Hepatic stellate cell (primary cell): Measurements from ENCODE around the gene FAM124B.

ENCODE experiments used
- DNase-seq: peaks from one replicate; pipeline ENCODE4 v3.0.0; 2011; ENCODE audit warnings: low spot score

Gene FAM124B

DNA sequence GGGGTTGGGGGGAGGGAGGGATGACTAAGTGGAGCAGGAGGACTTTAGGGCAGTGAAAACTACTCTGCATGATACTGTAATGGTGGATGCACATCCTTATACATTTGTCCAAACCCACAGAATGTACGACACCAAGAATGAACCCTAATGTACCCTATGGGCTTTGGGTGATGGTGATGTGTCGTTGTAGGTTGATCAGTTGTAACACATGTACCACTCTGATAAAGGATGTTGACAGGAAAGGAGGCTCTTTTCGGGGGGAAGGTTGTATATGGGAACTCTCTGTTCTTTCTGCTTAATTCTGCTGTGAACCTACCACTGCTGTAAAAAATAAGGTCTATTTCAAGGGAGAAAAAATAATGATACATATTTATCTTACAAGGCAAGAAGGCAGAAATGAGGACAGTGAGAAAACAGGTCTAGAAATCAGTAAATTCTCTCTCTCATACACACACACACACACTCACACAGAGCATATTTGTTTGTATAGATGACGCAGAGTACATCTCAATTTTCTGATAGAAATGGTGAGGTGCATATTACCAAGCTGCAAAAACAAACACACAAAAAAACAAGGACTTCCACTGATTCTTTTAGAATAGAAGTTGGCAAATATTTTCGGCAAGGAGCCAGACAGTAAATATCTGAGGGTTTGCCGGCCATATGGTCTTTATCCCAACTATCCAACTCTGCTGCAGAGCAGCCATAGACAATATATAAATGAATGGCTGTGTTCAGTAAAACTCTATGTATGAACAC is 20.2 kb downstream of the FAM124B start:
- DNase-seq: no peak

DNA sequence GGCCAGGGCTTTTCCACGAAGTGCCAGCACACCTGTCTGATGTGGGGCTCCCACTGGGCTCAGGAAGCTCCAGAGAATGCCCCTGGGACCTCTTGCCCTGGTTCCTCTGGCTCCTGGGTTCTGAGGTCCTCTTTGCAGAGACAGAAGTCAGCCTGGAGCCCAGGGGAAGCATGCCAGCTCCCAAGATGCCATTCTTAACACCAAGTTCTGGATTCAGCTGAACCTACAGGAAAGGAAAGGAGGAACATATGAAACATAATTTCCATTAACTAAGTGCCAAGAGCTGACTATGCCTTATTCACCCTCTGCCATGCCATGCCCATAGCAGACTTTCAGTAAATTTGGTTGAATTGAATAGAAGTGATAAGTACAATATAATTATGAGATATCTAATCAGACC is 21.9 kb downstream of the FAM124B start:
- DNase-seq: no peak

DNA sequence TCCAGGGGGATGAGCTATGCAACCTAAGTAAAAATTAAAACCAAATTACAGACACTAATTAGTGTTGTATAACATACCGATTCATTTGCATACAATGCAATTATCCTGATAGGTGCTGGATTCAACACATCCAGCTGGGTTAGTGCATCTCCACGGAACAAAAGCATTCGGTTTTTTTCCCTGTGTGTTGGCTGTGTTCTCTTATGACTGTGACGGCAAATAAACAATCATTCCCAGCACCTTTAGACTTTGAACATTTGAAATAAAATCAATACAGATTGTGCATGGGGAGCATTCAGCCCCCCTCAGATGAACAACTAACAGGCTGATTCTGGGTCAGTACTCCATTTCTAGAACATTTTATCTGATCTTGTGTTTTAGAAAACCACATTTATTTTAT is 22.7 kb downstream of the FAM124B start:
- no peak for DNase-seq

DNA sequence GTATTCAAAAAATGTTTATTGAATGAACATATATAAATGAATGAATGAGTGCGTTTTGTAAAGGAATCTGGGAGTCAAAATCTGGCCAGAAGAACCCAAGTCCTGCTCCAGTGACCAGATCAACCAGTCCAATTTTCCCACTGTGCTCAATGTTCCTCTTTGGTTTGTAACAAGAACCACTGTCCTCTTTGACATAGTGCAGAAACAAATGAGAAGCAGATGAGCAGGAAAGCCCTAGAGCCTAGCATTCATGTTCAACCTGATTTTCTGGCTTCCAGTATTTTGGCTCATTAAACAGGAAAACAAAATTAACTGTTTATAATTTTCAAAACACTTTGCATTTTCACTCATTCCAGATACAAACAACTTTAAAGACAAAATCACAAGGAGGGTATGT is 23.2 kb downstream of the FAM124B start:
- no peak for DNase-seq

DNA sequence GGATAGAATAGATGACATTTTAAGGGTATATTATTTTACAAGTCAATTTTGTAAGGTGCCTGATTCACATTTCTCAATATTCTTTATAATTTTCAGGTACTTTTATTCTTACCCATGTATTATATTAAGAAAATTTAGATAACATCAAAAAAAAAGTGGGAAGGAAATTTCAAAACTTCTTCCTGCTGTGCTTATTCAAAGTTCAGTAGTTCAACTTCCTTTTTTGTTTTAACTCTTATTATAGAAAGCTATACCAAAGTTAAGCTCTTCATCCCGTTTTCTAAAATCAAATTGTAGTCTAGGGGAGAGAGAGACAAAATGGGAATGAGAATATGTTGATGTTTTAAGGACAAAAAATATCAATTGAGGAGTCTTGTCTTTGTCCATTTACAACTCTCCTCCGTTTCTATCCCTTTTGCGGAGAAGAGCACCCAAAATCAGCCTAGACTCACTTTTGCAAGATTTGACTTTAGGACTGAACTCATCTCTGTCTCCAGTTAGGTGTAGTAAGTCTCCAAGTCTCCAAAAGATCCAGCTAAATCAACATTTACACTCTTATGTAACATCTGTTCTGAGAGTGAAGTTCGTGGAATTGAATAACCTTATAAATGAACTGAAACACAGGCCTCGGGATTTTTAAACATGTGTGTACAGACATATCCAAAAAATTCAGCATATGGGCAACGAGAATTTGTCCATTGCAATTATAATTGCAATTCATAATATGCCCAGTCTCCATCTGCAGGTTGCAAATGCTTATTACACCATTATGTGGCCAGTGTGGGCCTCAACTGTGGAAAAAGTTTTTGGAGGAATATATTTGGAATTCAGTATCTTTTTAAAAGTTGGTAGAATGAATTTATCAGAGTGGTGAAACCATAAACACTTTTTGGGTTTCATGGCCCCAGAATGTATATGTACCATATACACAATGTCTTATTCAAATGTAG is 23.9 kb downstream of the FAM124B start:
- DNase-seq: no peak

DNA sequence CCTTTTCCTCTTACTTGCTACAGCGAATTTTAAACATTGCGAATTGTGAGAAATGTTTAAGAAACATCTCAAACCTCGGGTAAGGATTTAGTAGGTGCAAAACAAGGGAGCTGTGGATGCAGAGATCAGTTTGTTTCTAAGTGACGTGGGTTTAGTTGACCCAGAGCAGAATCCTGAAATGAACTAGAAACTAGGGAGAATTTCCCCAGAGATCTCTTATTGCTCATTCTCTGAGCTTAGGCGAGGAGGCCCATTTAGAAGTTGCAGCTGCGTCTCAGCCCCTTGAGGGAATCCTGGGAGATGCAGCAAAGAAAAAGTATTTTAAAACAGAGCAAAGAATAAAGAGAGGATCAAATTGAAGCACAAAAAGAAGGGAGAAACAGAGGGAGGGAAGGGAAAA is 29.3 kb downstream of the FAM124B start:
- DNase-seq: no peak

DNA sequence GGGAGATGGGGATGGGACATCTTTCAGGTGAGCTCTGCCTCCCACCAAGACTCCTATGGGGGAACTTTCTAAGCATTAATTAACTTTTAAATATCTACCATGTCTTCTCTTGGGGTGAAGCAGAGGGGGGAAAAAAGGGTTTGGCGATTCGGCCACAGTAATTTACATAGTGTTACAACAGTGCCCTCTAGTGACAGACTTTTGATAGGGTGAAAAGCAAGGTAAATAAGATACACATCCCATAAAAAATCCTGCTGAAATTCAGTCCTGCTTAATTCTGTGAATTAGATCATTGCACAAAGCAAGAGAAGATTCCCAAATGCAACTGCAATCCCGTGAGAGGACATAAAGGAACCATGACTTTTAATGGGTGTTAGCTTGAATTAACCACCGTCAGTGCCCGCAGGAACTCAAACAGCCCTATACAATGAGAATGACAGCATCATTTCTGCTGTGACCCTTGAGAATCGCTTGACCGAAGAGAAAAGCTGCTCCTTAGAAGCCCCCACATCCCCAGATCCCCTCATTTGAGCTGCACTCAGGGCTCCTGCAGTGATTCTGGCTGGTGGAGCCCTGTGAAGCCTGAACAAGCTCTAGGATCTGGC is 32.8 kb downstream of the FAM124B start:
- DNase-seq: peak; percentile 32

DNA sequence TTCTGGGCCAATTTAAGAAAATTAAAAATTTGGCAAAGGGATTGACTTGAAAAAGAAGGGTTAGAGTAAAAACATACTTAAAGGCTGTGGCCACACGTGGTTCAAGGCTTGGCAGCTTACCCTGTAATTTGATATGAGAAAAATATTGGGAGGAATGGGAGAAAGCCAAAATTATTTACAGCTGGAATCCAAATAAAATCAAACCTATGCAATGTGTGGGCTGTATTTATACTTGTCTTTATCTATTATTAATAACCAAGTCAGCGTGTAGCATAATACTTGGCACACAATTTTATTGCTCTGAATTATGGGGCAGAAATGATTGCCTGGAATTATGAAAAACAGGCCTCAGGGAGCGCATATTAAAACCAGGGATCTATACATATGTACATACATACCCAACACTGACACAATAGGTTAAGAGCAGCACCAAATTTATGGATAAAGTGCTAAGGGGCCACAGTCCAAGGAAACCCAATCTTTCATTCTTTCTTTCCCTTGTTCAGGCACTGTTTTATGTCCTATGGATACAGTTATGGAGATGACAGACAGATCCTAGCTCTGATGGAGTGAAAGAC is 35.6 kb downstream of the FAM124B start:
- no peak for DNase-seq

DNA sequence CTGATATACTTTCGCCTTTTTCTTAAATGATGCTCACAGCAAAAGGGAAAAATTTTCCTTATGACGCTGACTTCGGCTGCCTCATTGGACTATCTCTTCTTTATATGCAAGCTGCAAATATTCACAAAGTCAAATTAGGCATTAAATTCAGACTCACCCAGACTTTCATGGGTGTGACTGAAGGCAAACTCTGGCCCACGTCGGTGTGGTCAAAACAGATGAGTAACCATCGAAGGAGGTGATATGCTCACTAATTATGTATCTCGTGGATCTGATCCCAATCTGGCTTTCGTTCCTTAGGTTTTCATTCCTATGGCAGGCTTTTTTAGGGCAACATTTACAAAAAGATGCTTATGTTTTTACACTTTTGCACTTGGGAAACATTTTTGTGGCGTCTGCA is 36.6 kb downstream of the FAM124B start:
- no peak for DNase-seq

DNA sequence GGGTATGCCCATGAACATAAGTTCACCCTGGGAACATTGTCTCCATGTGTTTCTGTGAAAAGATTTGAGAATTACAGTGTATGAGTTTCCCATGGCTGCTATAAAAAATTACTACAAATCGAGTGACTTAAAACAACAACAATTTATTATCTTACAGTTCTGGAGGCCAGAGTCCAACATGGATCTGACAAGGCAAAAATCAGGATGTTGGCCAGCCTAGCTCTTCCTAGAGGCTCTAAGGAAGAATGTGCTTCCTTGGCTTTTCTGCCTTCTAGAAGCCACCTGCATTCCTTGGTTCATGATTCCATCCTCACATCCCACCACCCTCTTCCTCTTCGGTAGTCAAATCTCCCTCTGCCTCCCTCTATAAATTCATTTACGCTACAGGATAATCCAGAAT is 38.6 kb downstream of the FAM124B start:
- no peak for DNase-seq

DNA sequence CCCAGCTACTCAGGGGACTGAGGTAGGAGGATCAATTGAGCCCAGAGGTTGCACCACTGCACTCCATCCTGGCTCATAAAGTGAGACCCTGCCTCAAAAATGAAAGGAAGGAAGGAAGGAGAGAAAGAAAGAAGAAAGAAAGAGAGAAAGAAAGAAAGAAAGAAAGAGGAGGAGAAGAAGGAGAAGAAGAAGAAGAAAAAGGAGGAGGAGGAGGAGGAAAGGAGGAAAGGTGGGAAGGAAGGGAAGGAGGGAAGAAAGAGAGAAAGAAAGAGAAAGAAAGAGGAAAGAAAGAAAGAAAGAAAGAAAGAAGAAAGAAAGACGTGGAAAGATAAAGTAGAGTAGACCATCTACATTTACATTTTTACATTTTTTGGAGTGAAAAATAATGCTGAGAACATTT is 39.8 kb downstream of the FAM124B start:
- no peak for DNase-seq

DNA sequence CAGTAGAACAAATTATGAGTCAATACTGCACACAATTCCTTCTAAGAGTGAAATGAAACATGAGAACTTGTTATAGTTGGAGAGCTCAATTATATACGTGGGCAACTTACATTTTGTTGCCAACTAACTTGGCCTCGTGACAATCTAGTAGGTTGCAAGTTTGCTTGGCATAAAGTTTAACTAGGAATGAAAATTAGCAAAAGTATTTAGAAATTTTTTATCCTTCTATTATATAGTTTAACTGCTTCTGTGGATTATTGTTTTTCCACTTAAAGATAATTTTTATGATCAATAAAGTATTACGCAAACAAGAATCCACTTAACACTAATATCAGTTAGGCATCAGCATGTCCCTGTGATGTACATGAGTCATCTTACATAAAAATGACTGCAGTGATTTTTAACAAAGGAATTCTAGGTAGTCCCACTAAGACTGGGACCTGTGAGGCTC is 41.1 kb downstream of the FAM124B start:
- no peak for DNase-seq

DNA sequence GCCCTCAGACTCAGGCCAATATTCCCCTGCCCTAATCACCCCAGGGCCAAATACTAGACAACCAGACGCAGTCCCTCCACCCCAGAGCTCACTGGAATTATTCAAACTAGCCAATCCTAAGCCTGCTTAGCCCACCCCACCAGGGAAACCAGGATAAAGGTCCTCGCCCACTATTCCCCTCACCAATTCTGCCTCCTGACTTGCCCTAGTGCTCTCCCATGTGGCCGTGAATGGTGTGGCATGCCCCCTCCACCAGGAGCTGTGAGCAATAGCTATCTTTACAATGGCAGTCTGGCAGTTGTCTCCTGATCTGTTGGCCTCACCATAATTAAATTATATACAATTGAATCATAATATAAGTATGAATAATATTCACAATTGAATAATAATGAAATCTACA is 42.3 kb downstream of the FAM124B start:
- DNase-seq: peak; percentile 22

DNA sequence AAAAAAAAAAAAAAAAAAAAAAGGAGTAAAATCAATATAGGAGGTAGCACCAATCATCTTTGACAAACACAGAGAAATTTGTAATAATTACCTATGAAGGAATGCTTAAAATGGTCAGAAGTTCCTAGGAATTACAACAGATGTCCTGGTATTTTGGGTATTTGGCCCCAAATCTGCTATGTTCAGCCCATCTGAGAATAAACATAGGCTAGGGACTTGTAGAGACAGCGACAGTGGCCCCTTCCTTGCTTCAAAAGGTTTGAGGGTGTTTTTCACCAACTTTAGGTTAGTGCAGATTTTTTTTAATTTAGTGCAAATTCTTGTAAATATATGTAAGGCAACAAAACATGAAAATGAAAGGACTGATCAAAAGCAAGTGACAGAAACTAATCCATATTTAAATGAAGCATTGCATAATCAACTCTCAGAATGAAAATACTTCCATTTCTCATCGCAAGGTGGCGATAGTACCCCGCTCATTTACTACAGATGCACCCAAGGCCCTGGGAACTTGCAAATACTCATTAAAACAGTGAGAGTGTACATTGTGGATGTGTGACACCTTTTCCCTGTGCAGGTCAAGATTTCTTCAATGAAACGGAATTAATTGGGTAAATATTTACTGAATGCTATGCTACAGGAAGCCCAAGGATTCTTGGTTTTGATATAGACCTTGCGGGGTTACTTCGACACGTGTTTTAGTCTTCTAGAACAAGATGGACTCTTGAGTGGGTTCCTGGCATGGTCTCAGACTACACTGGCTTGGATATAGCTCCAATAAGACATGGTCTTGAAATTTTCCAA is 44.6 kb downstream of the FAM124B start:
- peak; percentile 51 for DNase-seq

DNA sequence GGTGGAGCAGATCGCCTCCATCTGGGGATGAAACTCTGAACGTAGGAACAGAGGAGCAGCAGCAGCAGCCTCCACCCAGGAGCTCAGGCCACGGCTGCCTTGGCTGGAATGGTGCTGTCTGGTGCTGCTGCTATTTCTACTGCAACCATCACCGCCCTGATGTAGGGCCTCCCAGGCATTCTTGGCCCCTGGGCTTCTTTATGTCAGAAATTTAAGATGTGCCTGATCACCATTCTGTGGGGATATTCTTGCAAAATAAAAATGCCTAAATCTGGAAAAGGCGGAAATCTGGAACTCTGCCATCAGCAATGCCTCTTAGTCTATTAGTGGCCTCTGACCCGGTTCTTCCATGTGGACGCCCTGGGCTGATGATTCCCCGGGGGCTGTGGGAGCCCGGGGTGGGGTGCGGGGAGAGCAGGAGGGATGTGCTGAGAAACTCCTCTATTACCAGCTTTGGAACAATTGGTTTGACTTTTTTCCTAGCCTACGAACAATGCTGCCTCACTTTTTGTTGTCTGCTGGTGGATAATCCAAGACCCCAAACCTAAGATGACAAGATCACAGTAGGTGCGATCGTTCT is 47.2 kb downstream of the FAM124B start:
- DNase-seq: no peak

DNA sequence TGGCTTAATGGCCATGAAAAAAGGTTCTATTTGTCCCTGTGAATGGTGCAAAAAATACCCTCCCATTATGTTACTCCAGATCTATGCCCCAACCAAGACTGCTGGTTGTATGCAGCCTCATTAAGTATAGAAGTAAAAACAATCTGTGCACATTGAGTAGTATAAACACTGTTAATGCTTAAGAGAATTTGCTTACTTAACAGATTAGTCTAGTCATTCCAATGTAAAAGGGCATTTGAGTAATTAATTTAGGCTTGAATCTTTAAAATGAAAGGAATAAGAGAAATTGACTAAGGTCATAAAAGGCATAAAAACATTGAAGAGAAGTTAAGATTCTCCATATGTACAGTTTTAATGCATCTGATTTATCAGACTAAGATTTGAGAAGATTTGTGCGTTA is 51.2 kb downstream of the FAM124B start:
- no peak for DNase-seq

DNA sequence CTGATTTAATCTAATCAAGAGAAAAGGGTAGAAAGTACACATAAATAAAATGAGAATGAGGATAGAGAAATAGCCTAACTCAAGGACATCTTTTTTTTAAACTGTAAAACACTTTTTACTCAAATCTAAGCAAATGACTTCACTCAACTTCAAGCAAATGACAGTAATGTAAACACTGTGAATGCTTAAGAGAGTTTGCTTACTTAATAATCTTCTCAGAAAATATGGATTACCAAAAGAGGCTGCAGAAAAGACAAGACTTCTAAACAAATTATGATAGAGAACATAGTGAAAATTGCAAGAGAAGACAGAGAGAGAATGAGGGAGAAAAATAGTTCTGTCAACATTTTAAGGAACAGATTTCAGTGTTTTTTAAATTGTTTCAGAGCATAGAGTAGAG is 52.5 kb downstream of the FAM124B start:
- DNase-seq: no peak

DNA sequence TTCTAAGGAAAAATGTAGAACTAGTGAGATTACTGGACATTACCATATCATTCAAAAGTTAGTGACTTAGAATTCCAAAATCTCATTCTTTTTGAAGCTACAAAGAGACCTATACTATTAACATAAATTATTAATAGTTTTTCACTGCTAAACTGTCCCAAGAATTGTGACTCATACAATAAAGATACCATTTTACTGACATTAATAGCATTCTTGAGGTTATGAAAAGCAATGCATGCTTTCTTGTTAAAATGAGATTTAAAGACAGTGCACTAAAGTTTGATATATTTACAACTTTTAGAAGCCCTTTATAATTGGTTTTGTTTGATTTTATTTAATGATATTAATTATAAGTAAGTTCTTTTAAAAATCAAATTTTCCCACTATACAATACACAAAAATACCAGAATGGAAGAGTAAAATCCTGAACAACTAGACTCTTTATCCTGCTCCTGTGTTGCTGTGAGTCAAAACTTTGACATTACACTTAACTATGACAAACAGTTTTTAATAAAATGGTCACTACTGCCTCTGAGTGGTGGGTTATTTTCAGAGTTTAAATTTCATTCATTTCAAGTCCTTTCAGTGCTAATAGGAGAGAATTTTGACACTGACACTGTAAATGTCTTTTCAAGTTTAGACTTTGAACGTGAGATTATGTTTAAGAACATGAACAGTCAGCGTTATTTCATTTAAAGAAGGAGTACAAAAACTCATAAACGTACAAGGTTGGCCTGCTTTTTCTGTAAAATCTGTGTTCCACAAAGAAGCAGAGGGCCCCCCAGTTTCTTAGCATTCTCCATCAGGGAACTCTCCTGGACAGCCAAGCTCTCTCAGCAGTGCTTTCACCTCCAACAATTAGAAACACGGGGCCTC is 54.5 kb downstream of the FAM124B start:
- no peak for DNase-seq

DNA sequence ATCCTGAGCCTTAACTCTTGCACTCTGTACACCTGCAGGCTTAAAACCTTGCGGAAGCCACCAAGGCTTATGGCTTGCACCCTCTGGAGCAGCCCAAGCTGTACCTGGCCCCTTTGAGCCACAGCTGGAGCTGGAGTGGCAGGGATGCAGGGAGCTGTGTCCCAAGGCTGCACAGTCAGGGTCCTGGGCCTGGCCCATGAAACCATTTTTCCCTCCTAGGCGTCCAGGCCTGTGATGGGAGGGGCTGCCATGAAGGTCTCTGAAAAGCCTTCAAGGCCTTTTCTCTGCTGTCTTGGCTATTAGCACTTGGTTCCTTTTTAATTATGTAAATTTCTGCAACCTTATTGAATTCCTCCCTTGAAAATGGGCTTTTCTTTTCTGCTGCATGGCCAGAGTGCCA is 56.4 kb downstream of the FAM124B start:
- DNase-seq: no peak

DNA sequence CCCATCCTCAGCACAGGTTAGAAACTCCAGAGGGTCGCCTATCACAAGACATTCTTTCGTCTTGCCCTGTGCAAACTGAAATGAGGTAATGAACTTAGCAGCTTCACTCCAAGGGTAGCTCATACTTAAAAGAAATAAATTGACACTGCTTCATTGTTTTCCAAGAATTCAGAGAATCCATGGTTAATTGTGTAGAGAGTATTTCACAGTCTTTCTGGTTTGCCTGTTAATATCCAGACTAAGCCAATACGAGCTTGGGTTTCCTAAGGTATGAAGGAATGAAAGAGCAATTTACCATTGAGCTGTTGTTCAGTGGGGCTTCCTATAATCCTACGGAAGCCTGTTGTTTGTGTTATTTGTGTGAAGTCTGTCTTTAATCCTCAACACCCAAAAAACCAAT is 58.7 kb downstream of the FAM124B start:
- DNase-seq: no peak
